ENCODE results near the gene ZNF213. TPM values are rescaled to one million over a fixed set of nuclear protein-coding genes. Genes with fewer than 3 reads are reported as not detected.

The ZNF213 gene
- total RNA-seq, 1 donor from 2014 or later: 13.4 TPM

GRCh38 chr16:3088450-3088849 lies 46.4 kb upstream of the ZNF213 start:
- Mint-ChIP-seq H3K27me3 (ENCODE audit: unreplicated experiment) (peaks cover 25% of the 10 kb centered on the region), H3K27ac (ENCODE audit: unreplicated experiment) (no peak overlapping the region)
- no peak for TF ChIP-seq CTCF (IDR thresholded peaks at IDR 0.05)

GRCh38 chr16:3088925-3089716 lies 45.7 kb upstream of the ZNF213 start:
- no peak for TF ChIP-seq CTCF (IDR thresholded peaks at IDR 0.05)
- DNase-seq (ENCODE audit: extremely low spot score, unreplicated experiment): no peak
- H3K4me1 Mint-ChIP-seq (ENCODE audit: unreplicated experiment): peaks cover 11% of the 10 kb centered on the region
- H3K4me3 Mint-ChIP-seq (ENCODE audit: unreplicated experiment): no peak overlapping the region
- H3K36me3 Mint-ChIP-seq (ENCODE audit: unreplicated experiment): no peaks in the 10 kb centered on the region
- H3K27ac Mint-ChIP-seq (ENCODE audit: unreplicated experiment): no peak overlapping the region
- H3K27me3 Mint-ChIP-seq (ENCODE audit: unreplicated experiment): peaks cover 25% of the 10 kb centered on the region
- H3K9me3 Mint-ChIP-seq (ENCODE audit: unreplicated experiment): no peaks in the 10 kb centered on the region

More at GRCh38 chr16:3088450-3088849, 46.4 kb upstream of the ZNF213 start:
- Mint-ChIP-seq H3K9me3 (ENCODE audit: unreplicated experiment) (no peaks in the 10 kb centered on the region), H3K4me1 (ENCODE audit: unreplicated experiment) (peaks cover 11% of the 10 kb centered on the region), H3K4me3 (ENCODE audit: unreplicated experiment) (no peak overlapping the region), H3K36me3 (ENCODE audit: unreplicated experiment) (no peaks in the 10 kb centered on the region)
- no peak for DNase-seq (ENCODE audit: extremely low spot score, unreplicated experiment)

- TF ChIP-seq CTCF (IDR thresholded peaks at IDR 0.05): no peak
- Mint-ChIP-seq H3K4me3 (ENCODE audit: unreplicated experiment) (no peak overlapping the region), H3K4me1 (ENCODE audit: unreplicated experiment) (peaks cover 11% of the 10 kb centered on the region), H3K27ac (ENCODE audit: unreplicated experiment) (no peak overlapping the region), H3K36me3 (ENCODE audit: unreplicated experiment) (no peaks in the 10 kb centered on the region), H3K9me3 (ENCODE audit: unreplicated experiment) (no peaks in the 10 kb centered on the region), H3K27me3 (ENCODE audit: unreplicated experiment) (peaks cover 20% of the 10 kb centered on the region)
- DNase-seq (ENCODE audit: extremely low spot score, unreplicated experiment): no peak
These were observed 44.9 kb upstream of the ZNF213 start for GRCh38 chr16:3089717-3090592.

GRCh38 chr16:3091551-3091950 lies 43.3 kb upstream of the ZNF213 start:
- no peak overlapping the region for H3K27ac Mint-ChIP-seq (ENCODE audit: unreplicated experiment)
- no peaks in the 10 kb centered on the region for H3K9me3 Mint-ChIP-seq (ENCODE audit: unreplicated experiment)
- H3K4me3 Mint-ChIP-seq (ENCODE audit: unreplicated experiment): no peak overlapping the region
- no peak for TF ChIP-seq CTCF (IDR thresholded peaks at IDR 0.05)
- H3K27me3 Mint-ChIP-seq (ENCODE audit: unreplicated experiment): peaks cover 16% of the 10 kb centered on the region
- no peak for DNase-seq (ENCODE audit: extremely low spot score, unreplicated experiment)
- no peaks in the 10 kb centered on the region for H3K36me3 Mint-ChIP-seq (ENCODE audit: unreplicated experiment)
- peaks cover 11% of the 10 kb centered on the region for H3K4me1 Mint-ChIP-seq (ENCODE audit: unreplicated experiment)

- DNase-seq (ENCODE audit: extremely low spot score, unreplicated experiment): no peak
- Mint-ChIP-seq H3K4me3 (ENCODE audit: unreplicated experiment) (no peak overlapping the region), H3K27ac (ENCODE audit: unreplicated experiment) (no peak overlapping the region), H3K27me3 (ENCODE audit: unreplicated experiment) (peaks cover 21% of the 10 kb centered on the region), H3K36me3 (ENCODE audit: unreplicated experiment) (no peaks in the 10 kb centered on the region), H3K9me3 (ENCODE audit: unreplicated experiment) (no peaks in the 10 kb centered on the region), H3K4me1 (ENCODE audit: unreplicated experiment) (peaks cover 9% of the 10 kb centered on the region)
- TF ChIP-seq CTCF (IDR thresholded peaks at IDR 0.05): no peak
These were observed 42.3 kb upstream of the ZNF213 start for GRCh38 chr16:3092501-3092941.
